GM18498 (cell line): ENCODE results near the gene NSL1.

ENCODE experiments used
- ATAC-seq: cut with Tn5 transposase; IDR thresholded peaks from one replicate; pipeline ENCODE4 v1.9.1; 2021; ENCODE audit warnings: mild to moderate bottlenecking, moderate library complexity; ENCODE audit not compliant: unreplicated experiment

Gene NSL1

GRCh38 chr1:212688341-212689047 lies 103.1 kb downstream of the NSL1 start:
- no peak for ATAC-seq

- no peak for ATAC-seq
These were observed 103.8 kb downstream of the NSL1 start for GRCh38 chr1:212687811-212688210.

- ATAC-seq: no peak
These were observed 105.0 kb downstream of the NSL1 start for GRCh38 chr1:212686591-212686990.

- ATAC-seq: no peak
These were observed 105.5 kb downstream of the NSL1 start for GRCh38 chr1:212686069-212686468.

- no peak for ATAC-seq
These were observed 106.1 kb downstream of the NSL1 start for GRCh38 chr1:212685429-212685828.

GRCh38 chr1:212684521-212685090 lies 107.0 kb downstream of the NSL1 start:
- ATAC-seq: no peak

- ATAC-seq: no peak
These were observed 107.5 kb downstream of the NSL1 start for GRCh38 chr1:212684076-212684475.

- peak; percentile 84 for ATAC-seq
These were observed 108.2 kb downstream of the NSL1 start for GRCh38 chr1:212683357-212683722.

- no peak for ATAC-seq
These were observed 110.7 kb downstream of the NSL1 start for GRCh38 chr1:212680680-212681389.

GRCh38 chr1:212678456-212679410 lies 112.8 kb downstream of the NSL1 start:
- ATAC-seq: peak; percentile 63

GRCh38 chr1:212677573-212677972 lies 114.0 kb downstream of the NSL1 start:
- ATAC-seq: no peak

GRCh38 chr1:212677136-212677535 lies 114.4 kb downstream of the NSL1 start:
- ATAC-seq: no peak
